Stimulated activated naive CD8-positive, alpha-beta T cell treated with anti-CD3 and anti-CD28 coated beads, Interleukin-15, amount 100 ng/mL, for 72 hours (primary cell): ENCODE data around the gene FRG1.
A peak's percentile ranks its signal among the peaks of the same experiment; 100 is the strongest.
"Not testable (repeated sequence)": the region's sequence is repeated elsewhere in the genome, so short reads cannot be mapped to it uniquely, and the experiment has no call there.

Experiments used
- ATAC-seq: fragments of 150-1000 bp; cut with Tn5 transposase; 2 replicates; pipeline ENCODE4 v1.10.0; 2021; ENCODE audit warnings: mild to moderate bottlenecking, moderate library complexity
- DNase-seq, 2 donors: peaks; one replicate each; pipeline ENCODE4 v3.0.0; 2021 to 2022
- H3K27ac Mint-ChIP-seq, 2 donors: one replicate each; pipeline ENCODE4 v1.8.0; 2022; ENCODE audit warnings: mild to moderate bottlenecking in 2 of 2, mixed read lengths in 2 of 2, moderate library complexity in 2 of 2
- H3K27me3 Mint-ChIP-seq: one replicate; pipeline ENCODE4 v1.8.0; 2022; ENCODE audit warnings: mixed read lengths
- H3K4me1 Mint-ChIP-seq: one replicate; pipeline ENCODE4 v1.8.0; 2022; ENCODE audit warnings: mild to moderate bottlenecking, mixed read lengths
- H3K4me3 Mint-ChIP-seq, 2 donors: one replicate each; pipeline ENCODE4 v1.8.0; 2022; ENCODE audit warnings: mild to moderate bottlenecking in 2 of 2, mixed read lengths in 2 of 2, moderate library complexity in 1 of 2
- H3K9me3 Mint-ChIP-seq, 2 donors: one replicate each; pipeline ENCODE4 v1.8.0; 2022; ENCODE audit warnings: mixed read lengths in 2 of 2

FRG1 gene

DNA sequence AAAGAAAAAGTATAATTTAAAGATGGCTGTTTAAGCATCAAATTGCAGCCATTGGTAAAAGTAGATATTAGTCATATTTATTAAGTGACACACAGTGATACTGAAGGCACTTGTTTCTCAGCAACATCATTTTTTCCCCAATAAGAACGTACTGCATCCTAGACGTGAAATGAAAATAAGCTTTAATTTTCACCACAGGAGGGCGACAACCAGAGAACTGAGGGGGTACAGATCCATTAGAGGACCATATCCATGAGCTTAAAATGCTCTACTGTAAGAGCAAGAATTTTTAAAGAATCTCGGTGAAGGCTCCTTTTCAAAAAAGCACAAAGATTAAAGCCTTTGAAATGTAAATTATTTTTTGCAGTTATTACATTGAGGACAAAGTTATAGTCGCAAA is 33.4 kb downstream of the FRG1 start:
- H3K4me1 Mint-ChIP-seq = no peaks in the 10 kb centered on the region
- no peaks in the 10 kb centered on the region for H3K9me3 Mint-ChIP-seq
- H3K27me3 Mint-ChIP-seq = peaks cover 8% of the 10 kb centered on the region
- no peak overlapping the region for H3K27ac Mint-ChIP-seq
- H3K4me3 Mint-ChIP-seq = no peak overlapping the region
- ATAC-seq (no peak), DNase-seq (no peak)

DNA sequence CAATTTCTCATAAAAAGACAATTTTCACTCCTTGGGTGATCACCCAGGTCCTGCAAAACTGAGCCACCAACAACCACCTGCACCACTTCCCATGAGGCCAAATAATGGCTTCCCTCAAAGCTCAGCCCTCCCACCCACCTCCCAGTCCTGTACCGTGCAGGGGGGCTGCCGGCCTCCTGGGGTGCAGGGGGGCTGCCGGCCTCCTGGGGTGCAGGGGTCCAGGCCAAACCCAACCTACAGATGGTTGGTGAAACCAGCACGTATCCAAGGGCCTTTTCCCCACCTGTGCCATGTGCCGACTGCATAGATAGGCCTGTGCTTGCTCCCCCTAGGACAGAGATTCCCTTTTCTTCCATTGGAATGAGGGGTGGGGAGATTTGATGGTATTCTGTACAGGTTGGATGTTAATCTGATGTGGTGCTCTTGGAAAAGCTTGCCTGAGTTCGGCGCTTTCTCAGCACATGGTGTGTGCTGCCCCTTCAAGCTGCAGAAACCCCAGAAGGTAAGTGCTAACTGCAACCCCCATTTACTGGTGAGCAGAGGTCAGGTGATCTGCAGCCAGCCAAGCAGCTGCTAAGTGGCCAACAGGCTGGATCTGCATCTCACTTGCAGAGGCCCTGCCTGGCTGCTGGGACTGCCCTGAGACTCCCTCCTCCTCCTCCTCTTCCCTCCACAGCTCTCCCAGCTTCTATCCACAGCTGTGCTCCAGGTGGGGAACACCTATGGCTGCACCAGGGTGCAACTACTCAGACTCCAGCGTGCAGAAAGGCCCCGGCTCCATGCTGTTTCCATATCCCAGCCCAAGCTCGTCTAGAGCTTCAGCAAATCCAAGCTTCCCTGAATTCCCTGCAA is 38.8 kb downstream of the FRG1 start:
- H3K9me3 Mint-ChIP-seq = no peaks in the 10 kb centered on the region
- ATAC-seq = no peak
- no peak for DNase-seq

DNA sequence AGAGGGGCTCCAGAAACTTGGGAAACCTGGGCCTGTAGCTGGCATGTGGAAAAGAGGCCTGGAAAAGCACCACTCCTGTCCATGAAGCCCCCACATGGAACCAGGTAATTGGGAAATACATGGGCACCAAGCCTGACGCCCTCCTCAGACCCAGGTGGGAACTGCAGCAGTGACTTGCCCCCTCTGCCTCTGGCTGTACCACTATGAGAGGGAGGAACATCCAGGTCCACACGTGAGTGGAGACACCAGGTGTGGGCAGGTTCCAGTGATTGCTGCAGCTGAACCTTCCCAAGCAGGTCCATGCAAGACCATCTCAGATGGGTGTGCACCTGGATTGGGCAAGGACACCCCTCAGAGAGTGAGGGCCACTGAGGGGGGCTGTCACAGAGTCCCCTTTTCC is 39.6 kb downstream of the FRG1 start:
- H3K9me3 Mint-ChIP-seq, H3K4me1 Mint-ChIP-seq, DNase-seq, H3K27me3 Mint-ChIP-seq, H3K4me3 Mint-ChIP-seq: not testable (repeated sequence)
- ATAC-seq = peak; percentile 43
- H3K27ac Mint-ChIP-seq = peak overlapping the region in 1 of 2 donors; percentile 90

More for the DNA sequence above, 38.8 kb downstream of the FRG1 start:
- Mint-ChIP-seq H3K4me3 (no peak overlapping the region), H3K4me1 (no peaks in the 10 kb centered on the region), H3K27ac (no peak overlapping the region), H3K27me3 (no peaks in the 10 kb centered on the region)

DNA sequence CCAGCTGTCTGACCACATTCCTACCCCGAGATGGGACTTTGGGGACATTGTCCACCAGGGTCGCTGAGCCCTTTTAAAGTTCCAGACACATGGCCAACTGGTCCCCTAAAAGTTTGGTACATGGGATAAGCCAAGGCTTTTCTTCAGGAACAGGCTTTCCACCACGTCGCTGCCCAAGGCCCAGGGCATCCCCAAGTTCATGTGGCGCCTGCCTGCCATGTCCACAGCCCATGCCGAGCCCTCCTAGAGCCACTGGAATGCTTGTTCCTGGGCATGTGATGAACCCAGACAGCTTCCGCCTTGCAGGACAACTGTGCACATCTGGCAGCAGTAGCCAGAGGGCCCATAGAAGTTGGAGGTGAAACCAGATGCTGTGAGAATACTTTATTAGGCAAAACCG is 41.3 kb downstream of the FRG1 start:
- Mint-ChIP-seq H3K4me3 (no peak overlapping the region), H3K27ac (no peak overlapping the region), H3K4me1 (no peaks in the 10 kb centered on the region), H3K27me3 (no peaks in the 10 kb centered on the region), H3K9me3 (no peaks in the 10 kb centered on the region)
- DNase-seq (no peak), ATAC-seq (no peak)

DNA sequence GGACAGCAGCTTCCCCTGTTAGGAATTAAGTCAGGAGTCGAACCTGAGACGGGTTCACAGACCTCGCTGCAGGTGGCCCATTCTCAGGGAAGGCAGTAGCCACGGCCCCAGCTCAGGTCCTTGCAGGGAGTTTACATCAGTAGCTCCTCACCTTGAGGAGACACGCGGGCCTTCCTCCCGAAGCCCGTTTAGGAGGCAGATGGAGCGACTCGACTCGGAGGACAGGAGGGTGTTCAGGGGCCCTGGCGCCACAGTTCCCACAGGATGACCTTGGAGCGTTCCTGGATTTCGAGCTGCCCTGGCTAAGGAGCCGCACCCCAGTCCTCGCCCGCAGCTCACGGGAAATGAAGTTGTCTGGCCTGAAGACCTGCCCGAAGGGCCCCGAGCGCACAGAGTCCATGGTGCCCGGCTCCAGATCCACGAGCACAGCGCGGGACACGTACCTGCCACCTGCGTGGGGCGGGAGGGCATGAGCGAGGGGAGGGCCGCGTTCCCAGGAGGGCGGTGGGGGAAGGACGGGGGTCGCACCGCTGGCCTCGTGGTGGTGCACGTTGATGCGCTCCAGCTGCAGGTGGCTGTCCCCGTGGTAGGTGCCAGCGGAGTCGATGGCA is 43.3 kb downstream of the FRG1 start:
- not testable (repeated sequence) for H3K27me3 Mint-ChIP-seq, H3K4me1 Mint-ChIP-seq, ATAC-seq, H3K9me3 Mint-ChIP-seq, H3K27ac Mint-ChIP-seq, DNase-seq, H3K4me3 Mint-ChIP-seq

DNA sequence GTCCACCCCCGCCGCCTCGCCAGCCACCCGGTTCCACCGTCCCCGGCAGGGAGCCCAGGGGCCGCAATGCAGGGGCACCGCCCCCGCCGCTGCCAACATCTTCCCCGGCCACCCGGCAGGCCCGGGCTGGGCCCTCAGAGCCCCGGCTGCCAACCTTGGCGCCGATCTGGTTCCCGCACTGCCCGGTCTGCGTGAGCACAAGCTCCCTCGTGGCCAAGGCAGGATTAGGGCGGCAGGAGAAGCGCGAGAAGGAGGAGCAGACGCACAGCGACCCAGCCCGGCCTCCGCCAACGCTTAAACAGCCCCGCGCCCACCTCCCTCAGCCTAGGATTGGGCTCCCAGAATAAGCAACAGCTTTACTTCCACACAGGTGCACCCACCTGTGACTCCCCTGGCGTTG is 44.0 kb downstream of the FRG1 start:
- DNase-seq, H3K4me3 Mint-ChIP-seq, H3K27ac Mint-ChIP-seq, ATAC-seq, H3K4me1 Mint-ChIP-seq, H3K27me3 Mint-ChIP-seq, H3K9me3 Mint-ChIP-seq: not testable (repeated sequence)

DNA sequence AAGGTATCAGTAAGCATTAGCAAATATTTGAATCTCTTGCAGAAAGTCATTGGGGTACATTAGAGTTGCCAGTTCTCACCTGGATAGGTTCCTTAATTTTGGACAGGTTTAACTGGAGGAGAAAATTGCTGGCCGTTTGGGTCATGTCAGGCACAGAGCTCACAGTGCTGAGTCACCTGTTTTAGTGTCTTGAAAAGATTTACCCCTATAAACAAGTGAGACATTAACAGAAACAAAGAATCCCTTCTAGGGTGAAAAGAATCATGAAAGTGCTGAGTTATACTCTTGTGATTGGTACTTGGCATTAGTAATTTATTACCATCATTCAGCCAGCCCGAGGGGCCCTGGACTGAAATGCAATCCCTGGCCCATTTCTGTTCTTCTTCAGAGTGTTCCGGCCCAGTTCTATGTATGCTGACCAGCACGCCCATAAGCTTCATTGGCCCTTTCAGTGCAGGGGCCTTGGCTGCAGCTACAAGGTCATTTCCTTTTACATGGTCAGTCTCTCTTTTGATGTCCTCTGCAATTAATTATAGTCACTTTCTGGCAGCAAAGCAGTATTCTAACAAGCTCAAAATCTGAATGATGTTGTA is 45.1 kb downstream of the FRG1 start:
- H3K4me3 Mint-ChIP-seq, H3K4me1 Mint-ChIP-seq, H3K9me3 Mint-ChIP-seq, H3K27me3 Mint-ChIP-seq, ATAC-seq, H3K27ac Mint-ChIP-seq, DNase-seq: not testable (repeated sequence)

DNA sequence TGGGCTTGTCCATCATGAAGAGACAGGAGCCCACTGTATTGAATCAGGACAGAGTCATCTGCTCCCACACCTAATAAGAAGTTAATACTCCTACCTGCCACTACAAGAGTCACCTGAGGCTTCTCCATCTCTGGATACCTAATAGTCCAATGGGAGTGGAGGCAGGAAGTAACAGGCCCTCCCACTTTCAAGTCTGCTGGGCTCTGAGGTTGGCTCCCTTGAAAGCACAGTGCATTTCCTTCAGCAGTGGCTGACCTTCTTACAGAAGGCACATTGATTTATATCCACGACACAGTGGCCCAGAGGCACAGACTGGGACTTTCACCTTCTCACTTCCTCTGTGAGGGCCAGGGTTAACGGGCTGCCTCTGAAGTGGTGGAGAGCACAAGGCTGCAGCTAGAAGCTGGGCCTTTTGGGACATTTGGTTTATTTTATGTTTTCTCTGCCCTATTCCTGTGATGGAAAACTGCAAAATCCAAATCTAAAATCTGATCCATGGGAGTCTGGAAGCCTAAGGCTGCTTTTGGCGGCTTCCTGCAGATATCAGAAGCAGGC is 48.3 kb downstream of the FRG1 start:
- DNase-seq (no peak), ATAC-seq (no peak)
- no peaks in the 10 kb centered on the region for H3K9me3 Mint-ChIP-seq
- no peak overlapping the region for H3K27ac Mint-ChIP-seq
- H3K27me3 Mint-ChIP-seq = peaks cover 16% of the 10 kb centered on the region
- no peak overlapping the region for H3K4me3 Mint-ChIP-seq
- H3K4me1 Mint-ChIP-seq = no peaks in the 10 kb centered on the region

DNA sequence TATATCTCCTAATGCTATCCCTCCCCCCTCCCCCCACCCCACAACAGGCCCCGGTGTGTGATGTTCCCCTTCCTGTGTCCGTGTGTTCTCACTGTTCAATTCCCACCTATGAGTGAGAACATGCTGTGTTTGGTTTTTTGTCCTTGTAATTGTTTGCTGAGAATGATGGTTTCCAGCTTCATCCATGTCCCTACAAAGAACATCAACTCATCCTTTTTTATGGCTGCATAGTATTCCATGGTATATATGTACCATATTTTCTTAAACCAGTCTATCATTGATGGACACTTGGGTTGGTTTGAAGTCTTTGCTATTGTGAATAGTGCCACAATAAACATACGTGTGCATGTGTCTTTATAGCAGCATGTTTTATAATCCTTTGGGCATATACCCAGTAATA is 49.3 kb downstream of the FRG1 start:
- H3K27me3 Mint-ChIP-seq = peaks cover 19% of the 10 kb centered on the region
- ATAC-seq, H3K4me3 Mint-ChIP-seq, H3K9me3 Mint-ChIP-seq, H3K27ac Mint-ChIP-seq, DNase-seq, H3K4me1 Mint-ChIP-seq: not testable (repeated sequence)
